ENCODE results near the gene BLVRA. TPM values are rescaled to one million over a fixed set of nuclear protein-coding genes. Genes with fewer than 3 reads are reported as not detected.

Gene BLVRA
- total and polyA plus RNA-seq, 10 of the 15 experiments (the other 5 are each of a cell fraction or from before 2014, with no cell fraction given), result 63.3 to 198 (median 102) TPM

DNA sequence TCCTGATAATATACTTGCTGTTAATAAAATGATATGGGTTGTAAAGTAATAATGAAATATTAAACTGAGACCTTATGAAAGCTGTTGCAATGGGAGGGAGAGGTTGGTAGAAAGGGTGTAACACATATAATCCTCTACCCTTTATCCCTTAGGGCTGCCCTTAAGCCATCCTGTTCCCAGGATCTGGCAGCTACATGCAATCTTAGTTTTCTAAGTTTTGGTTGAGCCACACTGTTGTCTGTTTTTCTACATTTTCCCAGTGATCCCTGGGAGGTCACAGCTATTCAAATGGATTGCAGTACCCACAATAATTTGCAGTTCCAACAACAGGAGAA is 35.5 kb upstream of the BLVRA start:
- DNase-seq (ENCODE audit: low read depth, low spot score) (no peak), FAIRE-seq (no peak), ATAC-seq (no peak)
- Histone ChIP-seq H3K79me2 (ENCODE audit: control insufficient read depth, insufficient read depth, low read length) (peaks cover 91% of the 10 kb centered on the region), H3K27me3 (replicated peaks in 1 of 2; ENCODE audit: control insufficient read depth in 2 of 2, insufficient read depth in 2 of 2, low read length in 1 of 2) (no peaks in the 10 kb centered on the region), H3K4me1 (ENCODE audit: control insufficient read depth, insufficient read depth, low read length) (no peaks in the 10 kb centered on the region), H3K9ac (ENCODE audit: control insufficient read depth, insufficient read depth, low read length) (no peak overlapping the region), H2AFZ (ENCODE audit: control insufficient read depth, low read depth, low read length) (no peak overlapping the region), H3K4me3 (no peak overlapping the region), H4K20me1 (ENCODE audit: control insufficient read depth, insufficient read depth) (no peaks in the 10 kb centered on the region; the same call in 1 of the 2 replicates), H3K36me3 (ENCODE audit: control insufficient read depth in 2 of 2, insufficient read depth in 2 of 2, low read length in 1 of 2) (peaks cover 0 to 4% of the 10 kb centered on the region in 2 experiments; a peak in 1 of 4 replicates), H3K4me2 (ENCODE audit: control insufficient read depth, insufficient read depth) (no peak overlapping the region; the same call in 1 of the 2 replicates), H3K9me3 (replicated peaks; ENCODE audit: control insufficient read depth, insufficient read depth, low read length) (peaks cover 2% of the 10 kb centered on the region), H3K27ac (ENCODE audit: control insufficient read depth, insufficient read depth) (no peak overlapping the region)
- no TSS peak for BruUV-seq (replicated peaks)
- ChIA-PET CTCF (interaction anchor here (0.6 to 7.6 kb wide), 15 partner anchors 19 to 279 kb away, joined by 3 to 169 read pairs (median 6); partner anchors contain the start of gene STK17A), POLR2A (interaction anchor here (0.9 to 2.8 kb wide), 4 partner anchors 10 to 141 kb away, joined by 4 to 10 read pairs (median 4); partner anchors contain the start of gene STK17A), RAD21 (ENCODE audit: unreplicated experiment) (interaction anchor here (1.0 to 6.8 kb wide), 11 partner anchors 13 to 788 kb away, joined by 3 to 150 read pairs (median 8); partner anchors contain the start of genes BLVRA and STK17A), SMC1A (ENCODE audit: uncharacterized antibody, unreplicated experiment) (interaction anchor here (0.8 to 5.9 kb wide), 11 partner anchors 11 to 268 kb away, joined by 3 to 99 read pairs (median 7); partner anchors contain the start of gene STK17A)
- TF ChIP-seq POLR2AphosphoS2 (IDR thresholded peaks at IDR 0.05; ENCODE audit: low read depth, low read length) (no peak), WRNIP1 (IDR thresholded peaks at IDR 0.05; ENCODE audit: borderline replicate concordance, low read depth, low read length) (no peak), RB1 (IDR thresholded peaks at IDR 0.05; ENCODE audit: borderline replicate concordance) (no peak), BHLHE40 (IDR thresholded peaks at IDR 0.05; ENCODE audit: borderline replicate concordance in 1 of 2, low read depth in 2 of 2, low read length in 1 of 2) (no peak)
- intact Hi-C loops (cut with micrococcal nuclease; ENCODE audit: unreplicated experiment) (loop anchor here (5.0 to 10.0 kb wide), 2 partner anchors 266 to 788 kb away; partner anchors contain the start of genes MRPL32 and PSMA2), in situ Hi-C loops (cut with MboI) (loop anchor here (5.0 to 10.0 kb wide), 3 partner anchors 114 to 788 kb away; partner anchors contain the start of genes MRPL32, PSMA2 and STK17A)

DNA sequence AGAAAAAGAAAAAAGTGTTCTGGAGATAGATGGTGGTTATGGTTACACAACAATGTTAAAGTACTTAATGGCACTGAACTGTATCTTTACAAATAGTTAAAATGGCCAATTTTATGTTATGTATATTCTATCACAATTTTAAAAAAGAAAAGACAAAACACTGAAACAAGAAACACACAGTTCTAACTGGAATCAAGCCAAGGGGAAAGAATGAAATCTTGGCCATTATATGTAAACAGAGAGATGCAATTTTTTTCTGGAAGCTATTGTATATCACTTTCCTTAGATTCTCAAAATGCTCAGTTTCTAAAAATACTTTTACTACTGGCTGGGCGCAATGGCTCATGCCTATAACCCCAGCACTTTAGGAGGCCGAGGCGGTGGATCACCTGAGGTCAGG is 33.2 kb upstream of the BLVRA start:
- CTCF ChIA-PET, result interaction anchor here (1.3 to 6.2 kb wide), 4 partner anchors 25 to 143 kb away, joined by 4 to 84 read pairs (median 8); partner anchors contain the start of gene STK17A
- Histone ChIP-seq H3K36me3 (ENCODE audit: control insufficient read depth in 2 of 2, insufficient read depth in 2 of 2, low read length in 1 of 2) (no peaks in the 10 kb centered on the region; a peak in 1 of 4 replicates), H3K4me1 (ENCODE audit: control insufficient read depth, insufficient read depth, low read length) (no peaks in the 10 kb centered on the region), H2AFZ (ENCODE audit: control insufficient read depth, low read depth, low read length) (no peak overlapping the region), H3K79me2 (ENCODE audit: control insufficient read depth, insufficient read depth, low read length) (peaks cover 91% of the 10 kb centered on the region), H3K4me3 (no peak overlapping the region), H4K20me1 (ENCODE audit: control insufficient read depth, insufficient read depth) (no peaks in the 10 kb centered on the region; the same call in 1 of the 2 replicates), H3K27ac (ENCODE audit: control insufficient read depth, insufficient read depth) (no peak overlapping the region), H3K27me3 (replicated peaks in 1 of 2; ENCODE audit: control insufficient read depth in 2 of 2, insufficient read depth in 2 of 2, low read length in 1 of 2) (no peaks in the 10 kb centered on the region), H3K4me2 (ENCODE audit: control insufficient read depth, insufficient read depth) (peak overlapping the region; percentile 18; the same call in 1 of the 2 replicates), H3K9me3 (replicated peaks; ENCODE audit: control insufficient read depth, insufficient read depth, low read length) (peaks cover 2% of the 10 kb centered on the region; the same call in 2 of the 3 replicates), H3K9ac (ENCODE audit: control insufficient read depth, insufficient read depth, low read length) (no peak overlapping the region)
- SMC1A ChIA-PET (ENCODE audit: uncharacterized antibody, unreplicated experiment), result interaction anchor here (0.7 to 1.5 kb wide), 10 partner anchors 25 to 142 kb away, joined by 3 to 8 read pairs (median 3); partner anchors contain the start of gene STK17A
- no peak for TF ChIP-seq ZZZ3 (IDR thresholded peaks at IDR 0.05; ENCODE audit: control insufficient read depth, insufficient read length, low read depth)
- BruUV-seq (replicated peaks), result no TSS peak
- POLR2A ChIA-PET, result interaction anchor here (1.4 kb wide), 1 partner anchor 30 kb away, joined by 3 read pairs; no protein-coding TSS in a partner anchor
- FAIRE-seq (no peak), ATAC-seq (no peak), DNase-seq (ENCODE audit: low read depth, low spot score) (no peak)
- RAD21 ChIA-PET (ENCODE audit: unreplicated experiment), result interaction anchor here (1.1 to 1.2 kb wide), 3 partner anchors 113 to 143 kb away, joined by 3 to 5 read pairs (median 4); partner anchors contain the start of gene STK17A
- WGBS (ENCODE audit: insufficient coverage, insufficient replicate concordance, low lambda C conversion rate, missing lambda C conversion rate), result 97% methylated on average over 3 of the region's 3 CpGs
- in situ Hi-C loops (cut with MboI), result loop anchor here (10.0 kb wide), 1 partner anchor 790 kb away; the partner anchor contains the start of genes MRPL32 and PSMA2
- intact Hi-C loops (cut with micrococcal nuclease; ENCODE audit: unreplicated experiment), result loop anchor here (5.0 to 10.0 kb wide), 3 partner anchors 37 to 790 kb away; partner anchors contain the start of genes MRPL32 and PSMA2

Measured in GM12878 (cell line).